Hepatocyte (in vitro differentiated cells): Measurements from ENCODE around the gene OR1J1.

Source experiments
- EZH2 ChIP-seq: fragments of 200-600 bp; sonication (generic); IDR thresholded peaks from 2 replicates; pipeline ENCODE4 v1.6.1; 2016; ENCODE audit warnings: antibody characterized with exemption, mild to moderate bottlenecking, borderline replicate concordance
- EZH2phosphoT487 ChIP-seq: fragments of 200-600 bp; sonication (generic); IDR thresholded peaks from one replicate; pipeline ENCODE4 v1.6.1; 2018; ENCODE audit warnings: antibody characterized with exemption, mild to moderate bottlenecking, low read depth, moderate library complexity; ENCODE audit not compliant: unreplicated experiment, severe bottlenecking
- TF ChIP-seq, protein P1 (sequence below): fragments of 200-600 bp; sonication (generic); IDR thresholded peaks from 2 replicates; pipeline ENCODE4 v1.5.1; 2016; ENCODE audit warnings: antibody characterized with exemption, mild to moderate bottlenecking; ENCODE audit not compliant: poor library complexity

GRCh38 chr9:122456123-122456522 lies 21.6 kb downstream of the OR1J1 start:
- TF ChIP-seq, protein P1, sequence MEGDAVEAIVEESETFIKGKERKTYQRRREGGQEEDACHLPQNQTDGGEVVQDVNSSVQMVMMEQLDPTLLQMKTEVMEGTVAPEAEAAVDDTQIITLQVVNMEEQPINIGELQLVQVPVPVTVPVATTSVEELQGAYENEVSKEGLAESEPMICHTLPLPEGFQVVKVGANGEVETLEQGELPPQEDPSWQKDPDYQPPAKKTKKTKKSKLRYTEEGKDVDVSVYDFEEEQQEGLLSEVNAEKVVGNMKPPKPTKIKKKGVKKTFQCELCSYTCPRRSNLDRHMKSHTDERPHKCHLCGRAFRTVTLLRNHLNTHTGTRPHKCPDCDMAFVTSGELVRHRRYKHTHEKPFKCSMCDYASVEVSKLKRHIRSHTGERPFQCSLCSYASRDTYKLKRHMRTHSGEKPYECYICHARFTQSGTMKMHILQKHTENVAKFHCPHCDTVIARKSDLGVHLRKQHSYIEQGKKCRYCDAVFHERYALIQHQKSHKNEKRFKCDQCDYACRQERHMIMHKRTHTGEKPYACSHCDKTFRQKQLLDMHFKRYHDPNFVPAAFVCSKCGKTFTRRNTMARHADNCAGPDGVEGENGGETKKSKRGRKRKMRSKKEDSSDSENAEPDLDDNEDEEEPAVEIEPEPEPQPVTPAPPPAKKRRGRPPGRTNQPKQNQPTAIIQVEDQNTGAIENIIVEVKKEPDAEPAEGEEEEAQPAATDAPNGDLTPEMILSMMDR: no peak
- TF ChIP-seq EZH2phosphoT487 (no peak), EZH2 (no peak)
